WTC11 (cell line): ENCODE measurements around the gene SP9.

Source experiments
- ELF4 ChIP-seq: sonication (generic); formaldehyde crosslinking; IDR thresholded peaks from 2 replicates; pipeline ENCODE4 v1.8.1; 2022; ENCODE audit warnings: low read depth, mild to moderate bottlenecking, moderate library complexity, missing genetic modification reagents
- HMGXB4 ChIP-seq: sonication (generic); formaldehyde crosslinking; IDR thresholded peaks from 2 replicates; pipeline ENCODE4 v1.8.1; 2023; ENCODE audit warnings: mild to moderate bottlenecking, moderate library complexity, missing genetic modification reagents
- IRF1 ChIP-seq: sonication (generic); formaldehyde crosslinking; IDR thresholded peaks from 2 replicates; pipeline ENCODE4 v1.8.0; 2023; ENCODE audit warnings: missing genetic modification reagents
- ZNF232 ChIP-seq: sonication (generic); formaldehyde crosslinking; IDR thresholded peaks from 2 replicates; pipeline ENCODE4 v1.8.0; 2022; ENCODE audit warnings: mild to moderate bottlenecking, missing genetic modification reagents
- ZNF512 ChIP-seq: sonication (generic); formaldehyde crosslinking; IDR thresholded peaks from 2 replicates; pipeline ENCODE4 v1.8.1; 2022; ENCODE audit warnings: missing genetic modification reagents, borderline replicate concordance
- TF ChIP-seq, protein P1 (sequence below): fragments of 200-600 bp; IDR thresholded peaks from 2 replicates; pipeline ENCODE4 v1.8.0; 2022; ENCODE audit warnings: antibody characterized with exemption
- TF ChIP-seq, protein P2 (sequence below): sonication (generic); formaldehyde crosslinking; conservative IDR thresholded peaks from 2 replicates; pipeline ENCODE4 v1.8.1; 2022; ENCODE audit warnings: mild to moderate bottlenecking, missing genetic modification reagents

DNA sequence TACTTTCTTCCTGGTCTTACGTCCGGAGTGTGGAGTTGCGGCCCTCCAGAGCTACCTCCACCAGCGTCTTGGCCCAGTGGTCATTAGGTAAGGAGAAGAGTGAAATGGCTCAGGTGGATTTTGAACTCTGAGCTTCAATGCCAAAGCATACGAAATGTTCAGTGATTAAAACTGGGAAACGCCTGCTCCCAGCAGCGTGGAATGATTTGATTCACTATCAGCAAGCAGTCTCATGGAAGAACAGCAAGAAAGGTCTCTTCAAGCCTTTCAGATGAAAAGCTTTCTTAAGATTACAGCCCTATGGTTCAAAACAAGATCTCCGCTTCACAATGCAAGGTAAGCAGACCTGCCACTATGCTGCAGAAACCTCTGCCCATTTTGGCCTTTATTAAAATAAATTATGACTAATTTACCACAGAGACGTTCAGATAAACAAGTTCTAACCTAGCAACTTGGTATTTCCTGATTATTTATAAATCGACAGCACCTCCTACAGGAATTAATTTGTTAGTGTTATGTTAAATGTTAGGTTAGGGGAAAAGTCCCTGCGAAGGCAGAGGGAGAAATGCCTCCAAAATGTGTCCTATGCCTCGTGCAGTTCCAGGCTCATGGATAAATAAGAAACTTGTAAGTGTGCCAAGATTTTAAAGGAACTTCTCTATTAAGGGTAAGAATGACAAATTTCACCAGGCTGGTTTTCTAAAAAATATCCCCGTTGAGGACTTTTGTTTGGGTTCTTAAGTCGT lies 10.1 kb downstream of the SP9 start:
- TF ChIP-seq, protein P1, sequence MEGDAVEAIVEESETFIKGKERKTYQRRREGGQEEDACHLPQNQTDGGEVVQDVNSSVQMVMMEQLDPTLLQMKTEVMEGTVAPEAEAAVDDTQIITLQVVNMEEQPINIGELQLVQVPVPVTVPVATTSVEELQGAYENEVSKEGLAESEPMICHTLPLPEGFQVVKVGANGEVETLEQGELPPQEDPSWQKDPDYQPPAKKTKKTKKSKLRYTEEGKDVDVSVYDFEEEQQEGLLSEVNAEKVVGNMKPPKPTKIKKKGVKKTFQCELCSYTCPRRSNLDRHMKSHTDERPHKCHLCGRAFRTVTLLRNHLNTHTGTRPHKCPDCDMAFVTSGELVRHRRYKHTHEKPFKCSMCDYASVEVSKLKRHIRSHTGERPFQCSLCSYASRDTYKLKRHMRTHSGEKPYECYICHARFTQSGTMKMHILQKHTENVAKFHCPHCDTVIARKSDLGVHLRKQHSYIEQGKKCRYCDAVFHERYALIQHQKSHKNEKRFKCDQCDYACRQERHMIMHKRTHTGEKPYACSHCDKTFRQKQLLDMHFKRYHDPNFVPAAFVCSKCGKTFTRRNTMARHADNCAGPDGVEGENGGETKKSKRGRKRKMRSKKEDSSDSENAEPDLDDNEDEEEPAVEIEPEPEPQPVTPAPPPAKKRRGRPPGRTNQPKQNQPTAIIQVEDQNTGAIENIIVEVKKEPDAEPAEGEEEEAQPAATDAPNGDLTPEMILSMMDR = no peak
- no peak for TF ChIP-seq ELF4 (CRISPR knock-in tag)
- no peak for TF ChIP-seq ZNF512
- TF ChIP-seq HMGXB4 (CRISPR knock-in tag) = no peak
- TF ChIP-seq ZNF232 (CRISPR knock-in tag) = no peak
- TF ChIP-seq, protein P2, sequence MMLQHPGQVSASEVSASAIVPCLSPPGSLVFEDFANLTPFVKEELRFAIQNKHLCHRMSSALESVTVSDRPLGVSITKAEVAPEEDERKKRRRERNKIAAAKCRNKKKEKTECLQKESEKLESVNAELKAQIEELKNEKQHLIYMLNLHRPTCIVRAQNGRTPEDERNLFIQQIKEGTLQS = no peak
- TF ChIP-seq IRF1 (CRISPR knock-in tag) = no peak
